Caco-2 (cell line): ENCODE results near the gene KIF6. TPM values are rescaled to one million over a fixed set of nuclear protein-coding genes. Genes with fewer than 3 reads are reported as not detected.
"Not testable (repeated sequence)": the region's sequence is repeated elsewhere in the genome, so short reads cannot be mapped to it uniquely, and the experiment has no call there.

Experiments
- BruUV-seq: library from RNA; stranded (reverse); fragments of 400-500 nt; replicated peaks from 2 replicates; lab custom pipeline; 2021; lab: Mats Ljungman, UMichigan
- CTCF ChIA-PET: fragments of 300-600 bp; sonication (Branson Sonifier 250); formaldehyde crosslinking; loops from one replicate; lab custom pipeline; 2022; ENCODE audit warnings: antibody characterized with exemption; lab: Charles Lee
- POLR2A ChIA-PET: fragments of 300-600 bp; sonication (Branson Sonifier 250); formaldehyde crosslinking; loops from one replicate; lab custom pipeline; 2022; ENCODE audit warnings: antibody characterized with exemption; lab: Charles Lee
- DNase-seq, 2 experiments: peaks; one replicate each; pipeline versions ENCODE4 v3.0.0 to v3.0.0-alpha.2; 2020 to 2022
- H3K27me3 ChIP-seq: replicated peaks from 2 replicates; pipeline ENCODE4 v1.6.0; 2011; ENCODE audit warnings: low read length; ENCODE audit not compliant: control insufficient read depth, insufficient read depth
- H3K36me3 ChIP-seq: 2 replicates; pipeline ENCODE4 v1.5.1; 2011; ENCODE audit warnings: low read length; ENCODE audit not compliant: control insufficient read depth, insufficient read depth
- H3K4me1 ChIP-seq: fragments of 250-450 bp; sonication (Bioruptor Pico); 2 replicates; pipeline ENCODE4 v1.5.1; 2020; ENCODE audit warnings: mild to moderate bottlenecking
- H3K4me3 ChIP-seq: 2 replicates; pipeline ENCODE4 v1.5.1; 2011; ENCODE audit warnings: low read depth, mild to moderate bottlenecking, control low read depth, low read length
- H3K9me3 ChIP-seq: fragments of 250-450 bp; sonication (Bioruptor Pico); 2 replicates; pipeline ENCODE4 v1.5.1; 2020; ENCODE audit warnings: mild to moderate bottlenecking, moderate library complexity
- H3K27ac Mint-ChIP-seq: one replicate; pipeline ENCODE4 v1.8.0; 2022; ENCODE audit warnings: mixed read lengths; ENCODE audit not compliant: unreplicated experiment
- H3K27me3 Mint-ChIP-seq: one replicate; pipeline ENCODE4 v1.8.0; 2022; ENCODE audit warnings: mixed read lengths; ENCODE audit not compliant: insufficient read depth, unreplicated experiment
- H3K36me3 Mint-ChIP-seq: one replicate; pipeline ENCODE4 v1.8.0; 2022; ENCODE audit warnings: mild to moderate bottlenecking, mixed read lengths; ENCODE audit not compliant: insufficient read depth, unreplicated experiment
- H3K4me1 Mint-ChIP-seq: one replicate; pipeline ENCODE4 v1.8.0; 2022; ENCODE audit warnings: low read depth, mixed read lengths; ENCODE audit not compliant: unreplicated experiment
- H3K4me3 Mint-ChIP-seq: one replicate; pipeline ENCODE4 v1.8.0; 2022; ENCODE audit warnings: mild to moderate bottlenecking, moderate library complexity, mixed read lengths; ENCODE audit not compliant: unreplicated experiment
- H3K9me3 Mint-ChIP-seq: one replicate; pipeline ENCODE4 v1.8.0; 2022; ENCODE audit warnings: mixed read lengths; ENCODE audit not compliant: unreplicated experiment
- intact Hi-C: fragments of 100-400 bp; cut with micrococcal nuclease; formaldehyde crosslinking; loops from one replicate; pipeline ENCODE4 v1.10.0; 2022; ENCODE audit not compliant: unreplicated experiment
- total RNA-seq: library from RNA; stranded (reverse); gene quantifications from 2 replicates; pipeline ENCODE4 v1.2.3, GENCODE V29; 2022
- TF ChIP-seq, protein P1 (sequence below), 2 experiments: fragments of 200-600 bp in 1 of 2; IDR thresholded peaks; 1 replicate in 1 of 2; 2 replicates in 1 of 2; pipeline versions ENCODE4 v1.5.1 to v1.8.0; 2011 to 2022; ENCODE audit warnings: antibody characterized with exemption in 1 of 2, control low read depth in 1 of 2, inconsistent platforms in 1 of 2, low read depth in 1 of 2, low read length in 1 of 2, mild to moderate bottlenecking in 1 of 2, moderate library complexity in 1 of 2; ENCODE audit not compliant: insufficient read depth in 1 of 2, severe bottlenecking in 1 of 2, unreplicated experiment in 1 of 2

Gene KIF6
- total RNA-seq, 1 experiment from 2014 or later: not detected

DNA sequence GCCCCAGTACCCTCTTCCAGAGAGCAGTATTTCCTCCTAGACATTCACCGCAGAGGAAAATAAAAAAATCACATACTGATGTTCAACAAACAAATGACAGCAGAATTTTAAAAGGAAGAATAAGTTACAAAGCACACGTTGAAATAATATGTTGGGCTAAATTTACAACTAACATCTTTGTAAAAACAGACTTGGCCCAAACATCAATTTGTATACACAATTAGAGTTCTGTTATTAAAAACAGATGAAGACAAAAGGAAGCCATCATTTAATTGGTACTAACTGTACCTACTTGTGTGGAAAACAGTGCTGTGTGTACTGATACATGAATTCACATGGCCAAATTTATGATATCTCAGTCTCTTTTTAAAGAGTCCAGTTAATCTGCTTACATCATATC lies 46.3 kb downstream of the KIF6 start:
- Histone ChIP-seq H3K9me3 (no peaks in the 10 kb centered on the region), H3K4me1 (peaks cover 12% of the 10 kb centered on the region), H3K36me3 (no peaks in the 10 kb centered on the region), H3K27me3 (no peaks in the 10 kb centered on the region), H3K4me3 (no peak overlapping the region)
- Mint-ChIP-seq H3K27ac (no peak overlapping the region), H3K36me3 (no peaks in the 10 kb centered on the region), H3K9me3 (peaks cover 18% of the 10 kb centered on the region), H3K4me1 (peaks cover 9% of the 10 kb centered on the region), H3K4me3 (no peak overlapping the region), H3K27me3 (peaks cover 2% of the 10 kb centered on the region)
- ChIA-PET POLR2A (no interaction called here), CTCF (interaction anchor here (0.6 kb wide), 1 partner anchor 448 kb away, joined by 3 read pairs; no protein-coding TSS in a partner anchor)
- TF ChIP-seq, protein P1, sequence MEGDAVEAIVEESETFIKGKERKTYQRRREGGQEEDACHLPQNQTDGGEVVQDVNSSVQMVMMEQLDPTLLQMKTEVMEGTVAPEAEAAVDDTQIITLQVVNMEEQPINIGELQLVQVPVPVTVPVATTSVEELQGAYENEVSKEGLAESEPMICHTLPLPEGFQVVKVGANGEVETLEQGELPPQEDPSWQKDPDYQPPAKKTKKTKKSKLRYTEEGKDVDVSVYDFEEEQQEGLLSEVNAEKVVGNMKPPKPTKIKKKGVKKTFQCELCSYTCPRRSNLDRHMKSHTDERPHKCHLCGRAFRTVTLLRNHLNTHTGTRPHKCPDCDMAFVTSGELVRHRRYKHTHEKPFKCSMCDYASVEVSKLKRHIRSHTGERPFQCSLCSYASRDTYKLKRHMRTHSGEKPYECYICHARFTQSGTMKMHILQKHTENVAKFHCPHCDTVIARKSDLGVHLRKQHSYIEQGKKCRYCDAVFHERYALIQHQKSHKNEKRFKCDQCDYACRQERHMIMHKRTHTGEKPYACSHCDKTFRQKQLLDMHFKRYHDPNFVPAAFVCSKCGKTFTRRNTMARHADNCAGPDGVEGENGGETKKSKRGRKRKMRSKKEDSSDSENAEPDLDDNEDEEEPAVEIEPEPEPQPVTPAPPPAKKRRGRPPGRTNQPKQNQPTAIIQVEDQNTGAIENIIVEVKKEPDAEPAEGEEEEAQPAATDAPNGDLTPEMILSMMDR (IDR thresholded peaks at IDR 0.05; ENCODE audit: insufficient read depth in 1 of 2, low read depth in 1 of 2, low read length in 1 of 2, severe bottlenecking in 1 of 2, unreplicated experiment in 1 of 2): no peak
- no peak for DNase-seq
- BruUV-seq: no TSS peak
- intact Hi-C loops: no loop called here

DNA sequence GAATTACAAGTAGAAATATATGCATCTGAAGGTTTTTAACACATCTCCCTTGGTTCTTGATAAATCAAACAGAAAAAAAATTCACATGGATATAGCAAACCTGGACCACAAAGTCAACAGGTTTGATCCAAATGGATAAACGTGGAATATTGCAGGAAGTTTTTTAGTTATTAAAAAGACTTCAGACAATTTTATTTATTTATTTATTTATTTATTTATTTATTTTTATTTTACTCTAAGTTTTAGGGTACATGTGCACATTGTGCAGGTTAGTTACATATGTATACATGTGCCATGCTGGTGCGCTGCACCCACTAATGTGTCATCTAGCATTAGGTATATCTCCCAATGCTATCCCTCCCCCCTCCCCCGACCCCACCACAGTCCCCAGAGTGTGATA lies 47.9 kb downstream of the KIF6 start:
- POLR2A ChIA-PET, H3K4me3 Mint-ChIP-seq, BruUV-seq, intact Hi-C loops, H3K9me3 ChIP-seq, CTCF ChIA-PET, H3K27ac Mint-ChIP-seq, DNase-seq, H3K36me3 ChIP-seq, H3K27me3 ChIP-seq, H3K4me1 ChIP-seq, H3K27me3 Mint-ChIP-seq, H3K4me1 Mint-ChIP-seq, H3K36me3 Mint-ChIP-seq, H3K4me3 ChIP-seq: not testable (repeated sequence)
- H3K9me3 Mint-ChIP-seq: peaks cover 18% of the 10 kb centered on the region

DNA sequence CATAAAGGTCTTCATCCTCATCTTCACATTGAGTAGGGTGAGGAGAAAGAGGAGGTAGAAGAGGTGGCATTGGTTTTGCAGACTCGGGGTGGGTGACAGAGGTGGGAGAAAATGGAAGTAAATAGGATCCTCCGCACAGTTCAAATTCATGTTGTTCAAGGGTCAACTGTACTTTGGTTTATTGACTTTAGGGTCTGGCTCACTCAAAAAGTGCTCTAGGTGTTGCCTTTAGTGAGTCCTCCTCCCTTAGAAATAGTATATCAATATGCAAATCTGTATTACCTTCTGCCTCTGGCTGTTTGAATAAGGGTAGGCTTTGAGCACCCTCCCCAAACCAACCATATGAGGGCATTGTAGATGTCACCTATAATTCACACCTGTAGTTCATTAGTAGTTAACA lies 54.7 kb downstream of the KIF6 start:
- no TSS peak for BruUV-seq
- intact Hi-C loops: no loop called here
- Histone ChIP-seq H3K4me3 (no peak overlapping the region), H3K9me3 (no peaks in the 10 kb centered on the region), H3K27me3 (no peaks in the 10 kb centered on the region), H3K4me1 (peaks cover 3% of the 10 kb centered on the region; the same call in 1 of the 2 replicates), H3K36me3 (no peaks in the 10 kb centered on the region)
- DNase-seq: no peak
- no peak overlapping the region for H3K27ac Mint-ChIP-seq
- CTCF ChIA-PET: no interaction called here
- POLR2A ChIA-PET: no interaction called here
- no peaks in the 10 kb centered on the region for H3K36me3 Mint-ChIP-seq
- no peak overlapping the region for H3K4me3 Mint-ChIP-seq
- H3K27me3 Mint-ChIP-seq: peaks cover 4% of the 10 kb centered on the region
- TF ChIP-seq, protein P1 (IDR thresholded peaks at IDR 0.05; ENCODE audit: insufficient read depth in 1 of 2, low read depth in 1 of 2, low read length in 1 of 2, severe bottlenecking in 1 of 2, unreplicated experiment in 1 of 2): no peak
- H3K4me1 Mint-ChIP-seq: peaks cover 9% of the 10 kb centered on the region
- H3K9me3 Mint-ChIP-seq: peaks cover 6% of the 10 kb centered on the region

DNA sequence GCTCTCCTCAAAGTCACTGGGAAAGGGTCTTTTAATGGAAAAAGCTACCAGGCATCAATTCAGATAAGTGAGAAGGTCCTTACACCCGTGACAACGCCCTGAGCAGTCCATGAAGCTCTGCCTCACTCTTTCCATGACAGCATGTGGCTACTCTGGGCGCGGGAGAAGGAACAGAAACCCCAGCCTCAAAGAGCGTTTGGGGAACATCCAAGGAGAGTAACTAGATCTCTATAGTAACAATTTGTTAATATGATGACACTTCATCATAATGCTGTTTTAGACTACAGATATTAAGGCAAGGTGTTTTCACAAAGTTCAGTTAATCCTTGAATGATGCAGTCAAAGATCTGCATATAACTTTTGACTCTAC lies 55.2 kb downstream of the KIF6 start:
- Mint-ChIP-seq H3K9me3 (peaks cover under 1% of the 10 kb centered on the region), H3K4me1 (peaks cover 9% of the 10 kb centered on the region), H3K27me3 (peaks cover 4% of the 10 kb centered on the region), H3K36me3 (no peaks in the 10 kb centered on the region), H3K27ac (no peak overlapping the region), H3K4me3 (no peak overlapping the region)
- no TSS peak for BruUV-seq
- TF ChIP-seq, protein P1 (IDR thresholded peaks at IDR 0.05; ENCODE audit: insufficient read depth in 1 of 2, low read depth in 1 of 2, low read length in 1 of 2, severe bottlenecking in 1 of 2, unreplicated experiment in 1 of 2): no peak
- ChIA-PET POLR2A (no interaction called here), CTCF (no interaction called here)
- no peaks in the 10 kb centered on the region for H3K36me3 ChIP-seq
- DNase-seq: no peak
- intact Hi-C loops: no loop called here
- peaks cover 3% of the 10 kb centered on the region; the same call in 1 of the 2 replicates for H3K4me1 ChIP-seq
- no peak overlapping the region for H3K4me3 ChIP-seq
- no peaks in the 10 kb centered on the region for H3K27me3 ChIP-seq
- no peaks in the 10 kb centered on the region for H3K9me3 ChIP-seq
